HepG2 (cell line): ENCODE data around the gene ZXDC. TPM values are rescaled to one million over a fixed set of nuclear protein-coding genes. Genes with fewer than 3 reads are reported as not detected.
A peak's percentile ranks its signal among the peaks of the same experiment; 100 is the strongest.

Experiments used
- DNMT3B ChIP-seq: conservative IDR thresholded peaks from 2 replicates; pipeline ENCODE4 v1.6.1; 2016; ENCODE audit warnings: missing biosample characterization, control low read depth
- FLYWCH1 ChIP-seq: sonication (generic); formaldehyde crosslinking; IDR thresholded peaks from 2 replicates; pipeline ENCODE4 v1.8.1; 2023; ENCODE audit warnings: mild to moderate bottlenecking, missing genetic modification reagents
- FOSL1 ChIP-seq: sonication (generic); formaldehyde crosslinking; IDR thresholded peaks from 2 replicates; pipeline ENCODE4 v1.9.0; 2021; ENCODE audit warnings: missing genetic modification reagents, borderline replicate concordance
- FOXC1 ChIP-seq: sonication (generic); formaldehyde crosslinking; IDR thresholded peaks from 2 replicates; pipeline ENCODE4 v1.8.0; 2022; ENCODE audit warnings: mild to moderate bottlenecking, missing genetic modification reagents, borderline replicate concordance
- HNF4A ChIP-seq: sonication (generic); formaldehyde crosslinking; IDR thresholded peaks from 2 replicates; pipeline ENCODE4 v1.4.0; 2020; ENCODE audit warnings: missing genetic modification reagents
- JARID2 ChIP-seq: sonication (generic); formaldehyde crosslinking; IDR thresholded peaks from 2 replicates; pipeline ENCODE4 v1.8.1; 2023; ENCODE audit warnings: missing genetic modification reagents, inconsistent platforms; ENCODE audit not compliant: insufficient replicate concordance
- KDM4B ChIP-seq: sonication (generic); formaldehyde crosslinking; IDR thresholded peaks from 2 replicates; pipeline ENCODE4 v1.4.0; 2020; ENCODE audit warnings: missing genetic modification reagents
- MAX ChIP-seq: IDR thresholded peaks from 2 replicates; pipeline ENCODE4 v1.6.1; 2012; ENCODE audit warnings: inconsistent platforms
- MTA3 ChIP-seq: sonication (generic); formaldehyde crosslinking; IDR thresholded peaks from 2 replicates; pipeline ENCODE4 v1.4.0; 2020; ENCODE audit warnings: missing genetic modification reagents
- RARA ChIP-seq: IDR thresholded peaks from 2 replicates; pipeline ENCODE4 v1.6.1; 2016; ENCODE audit warnings: missing genetic modification reagents, missing compliant biosample characterization
- RXRB ChIP-seq: IDR thresholded peaks from 2 replicates; pipeline ENCODE4 v1.6.1; 2016; ENCODE audit warnings: borderline replicate concordance, missing genetic modification reagents, missing compliant biosample characterization
- TCF7L2 ChIP-seq: IDR thresholded peaks from 2 replicates; pipeline ENCODE4 v1.6.1; 2011; ENCODE audit warnings: mild to moderate bottlenecking, low read depth, low read length, moderate library complexity
- ZBTB33 ChIP-seq: sonication (generic); formaldehyde crosslinking; IDR thresholded peaks from 2 replicates; pipeline ENCODE4 v1.4.0; 2020; ENCODE audit warnings: missing genetic modification reagents
- ZFP62 ChIP-seq: sonication (generic); formaldehyde crosslinking; IDR thresholded peaks from 2 replicates; pipeline ENCODE4 v1.4.0; 2020; ENCODE audit warnings: missing genetic modification reagents
- ZNF232 ChIP-seq: sonication (generic); formaldehyde crosslinking; IDR thresholded peaks from 2 replicates; pipeline ENCODE4 v1.4.0; 2020; ENCODE audit warnings: missing genetic modification reagents, borderline replicate concordance
- ZNF383 ChIP-seq: sonication (generic); formaldehyde crosslinking; IDR thresholded peaks from 2 replicates; pipeline ENCODE4 v1.4.0; 2020; ENCODE audit warnings: missing genetic modification reagents, mild to moderate bottlenecking, borderline replicate concordance
- ZSCAN30 ChIP-seq: sonication (generic); formaldehyde crosslinking; IDR thresholded peaks from 2 replicates; pipeline ENCODE4 v1.5.0; 2020; ENCODE audit warnings: mild to moderate bottlenecking, missing genetic modification reagents
- polyA plus RNA-seq, 8 experiments: library from polyadenylated mRNA; depleted of rRNA in 3 of 8; stranded (reverse) in 7 of 8; unstranded in 1 of 8; fragments of >200 nt; fragmentation: Illumina TruSeq in 4 of 8; extraction: Trizol in 4 of 8; gene quantifications; 2 replicates each; pipeline versions ENCODE4 v1.2.1 to v1.2.3, GENCODE V29; 2011 to 2016; ENCODE audit warnings: low read depth in 4 of 8, missing spikeins in 1 of 8, mixed read lengths in 1 of 8; ENCODE audit not compliant: insufficient read depth in 1 of 8
- total RNA-seq, 5 experiments: library from RNA; depleted of rRNA; stranded (reverse); fragments of >200 nt; fragmentation: Illumina TruSeq; extraction: Trizol; gene quantifications; 2 replicates each; pipeline ENCODE4 v1.2.3, GENCODE V29; 2016; ENCODE audit warnings: low read depth in 1 of 5
- TF ChIP-seq, protein P1 (sequence below), 2 experiments: sonication (generic) in 1 of 2; formaldehyde crosslinking in 1 of 2; IDR thresholded peaks; 2 replicates each; pipeline versions ENCODE4 v1.6.1 to v1.9.0; 2014 to 2022; ENCODE audit warnings: antibody characterized with exemption in 1 of 2, borderline replicate concordance in 1 of 2, inconsistent platforms in 1 of 2, low read depth in 1 of 2, missing genetic modification reagents in 1 of 2
- TF ChIP-seq, protein P2 (sequence below): sonication (generic); formaldehyde crosslinking; conservative IDR thresholded peaks from 2 replicates; pipeline ENCODE4 v1.8.0; 2022; ENCODE audit warnings: mild to moderate bottlenecking, moderate library complexity, missing genetic modification reagents

Gene ZXDC
- total and polyA plus RNA-seq, 2 of the 13 experiments (the other 11 are each of a cell fraction or from before 2014, with no cell fraction given), result 17.6 to 21.2 TPM

- TF ChIP-seq, protein P1, sequence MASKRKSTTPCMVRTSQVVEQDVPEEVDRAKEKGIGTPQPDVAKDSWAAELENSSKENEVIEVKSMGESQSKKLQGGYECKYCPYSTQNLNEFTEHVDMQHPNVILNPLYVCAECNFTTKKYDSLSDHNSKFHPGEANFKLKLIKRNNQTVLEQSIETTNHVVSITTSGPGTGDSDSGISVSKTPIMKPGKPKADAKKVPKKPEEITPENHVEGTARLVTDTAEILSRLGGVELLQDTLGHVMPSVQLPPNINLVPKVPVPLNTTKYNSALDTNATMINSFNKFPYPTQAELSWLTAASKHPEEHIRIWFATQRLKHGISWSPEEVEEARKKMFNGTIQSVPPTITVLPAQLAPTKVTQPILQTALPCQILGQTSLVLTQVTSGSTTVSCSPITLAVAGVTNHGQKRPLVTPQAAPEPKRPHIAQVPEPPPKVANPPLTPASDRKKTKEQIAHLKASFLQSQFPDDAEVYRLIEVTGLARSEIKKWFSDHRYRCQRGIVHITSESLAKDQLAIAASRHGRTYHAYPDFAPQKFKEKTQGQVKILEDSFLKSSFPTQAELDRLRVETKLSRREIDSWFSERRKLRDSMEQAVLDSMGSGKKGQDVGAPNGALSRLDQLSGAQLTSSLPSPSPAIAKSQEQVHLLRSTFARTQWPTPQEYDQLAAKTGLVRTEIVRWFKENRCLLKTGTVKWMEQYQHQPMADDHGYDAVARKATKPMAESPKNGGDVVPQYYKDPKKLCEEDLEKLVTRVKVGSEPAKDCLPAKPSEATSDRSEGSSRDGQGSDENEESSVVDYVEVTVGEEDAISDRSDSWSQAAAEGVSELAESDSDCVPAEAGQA (IDR thresholded peaks at IDR 0.05; ENCODE audit: low read depth), result no peak
- TF ChIP-seq, protein P1 (CRISPR knock-in tag; IDR thresholded peaks at IDR 0.05; ENCODE audit: borderline replicate concordance), result no peak
- TF ChIP-seq, protein P2, sequence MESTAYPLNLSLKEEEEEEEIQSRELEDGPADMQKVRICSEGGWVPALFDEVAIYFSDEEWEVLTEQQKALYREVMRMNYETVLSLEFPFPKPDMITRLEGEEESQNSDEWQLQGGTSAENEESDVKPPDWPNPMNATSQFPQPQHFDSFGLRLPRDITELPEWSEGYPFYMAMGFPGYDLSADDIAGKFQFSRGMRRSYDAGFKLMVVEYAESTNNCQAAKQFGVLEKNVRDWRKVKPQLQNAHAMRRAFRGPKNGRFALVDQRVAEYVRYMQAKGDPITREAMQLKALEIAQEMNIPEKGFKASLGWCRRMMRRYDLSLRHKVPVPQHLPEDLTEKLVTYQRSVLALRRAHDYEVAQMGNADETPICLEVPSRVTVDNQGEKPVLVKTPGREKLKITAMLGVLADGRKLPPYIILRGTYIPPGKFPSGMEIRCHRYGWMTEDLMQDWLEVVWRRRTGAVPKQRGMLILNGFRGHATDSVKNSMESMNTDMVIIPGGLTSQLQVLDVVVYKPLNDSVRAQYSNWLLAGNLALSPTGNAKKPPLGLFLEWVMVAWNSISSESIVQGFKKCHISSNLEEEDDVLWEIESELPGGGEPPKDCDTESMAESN (CRISPR knock-in tag), result no peak
- TF ChIP-seq FOXC1 (CRISPR knock-in tag), result no peak
- TF ChIP-seq FLYWCH1 (CRISPR knock-in tag), result no peak
- TF ChIP-seq DNMT3B (CRISPR knock-in tag), result no peak
- peak; percentile 37; the same call in 1 of the 2 replicates for TF ChIP-seq MAX
- 0 out of 2 replicates have a peak, but pooled peaks have one; percentile 6 for TF ChIP-seq ZBTB33 (CRISPR knock-in tag)
- no peak for TF ChIP-seq ZFP62
- no peak for TF ChIP-seq ZSCAN30 (CRISPR knock-in tag)
- peak; percentile 93 for TF ChIP-seq RXRB (CRISPR knock-in tag)
- no peak for TF ChIP-seq TCF7L2
- TF ChIP-seq FOSL1 (CRISPR knock-in tag), result peak; percentile 55; the same call in 1 of the 2 replicates
- peak; percentile 60 for TF ChIP-seq HNF4A (CRISPR knock-in tag)
- no peak for TF ChIP-seq ZNF383 (CRISPR knock-in tag)
- no peak for TF ChIP-seq KDM4B (CRISPR knock-in tag)
- TF ChIP-seq RARA, result peak; percentile 41; the same call in 1 of the 2 replicates
- no peak for TF ChIP-seq ZNF232 (CRISPR knock-in tag)
- no peak for TF ChIP-seq JARID2 (CRISPR knock-in tag)
- no peak for TF ChIP-seq MTA3
These were observed 55.6 kb downstream of the ZXDC start (continued) for GRCh38 chr3:126419886-126420786.
